Measurements from ENCODE around the gene DLL4. TPM values are rescaled to one million over a fixed set of nuclear protein-coding genes. Genes with fewer than 3 reads are reported as not detected.

Gene DLL4
- total RNA-seq, 3 donors from 2014 or later = 9.4 to 23.0 (median 15.6) TPM

DNA sequence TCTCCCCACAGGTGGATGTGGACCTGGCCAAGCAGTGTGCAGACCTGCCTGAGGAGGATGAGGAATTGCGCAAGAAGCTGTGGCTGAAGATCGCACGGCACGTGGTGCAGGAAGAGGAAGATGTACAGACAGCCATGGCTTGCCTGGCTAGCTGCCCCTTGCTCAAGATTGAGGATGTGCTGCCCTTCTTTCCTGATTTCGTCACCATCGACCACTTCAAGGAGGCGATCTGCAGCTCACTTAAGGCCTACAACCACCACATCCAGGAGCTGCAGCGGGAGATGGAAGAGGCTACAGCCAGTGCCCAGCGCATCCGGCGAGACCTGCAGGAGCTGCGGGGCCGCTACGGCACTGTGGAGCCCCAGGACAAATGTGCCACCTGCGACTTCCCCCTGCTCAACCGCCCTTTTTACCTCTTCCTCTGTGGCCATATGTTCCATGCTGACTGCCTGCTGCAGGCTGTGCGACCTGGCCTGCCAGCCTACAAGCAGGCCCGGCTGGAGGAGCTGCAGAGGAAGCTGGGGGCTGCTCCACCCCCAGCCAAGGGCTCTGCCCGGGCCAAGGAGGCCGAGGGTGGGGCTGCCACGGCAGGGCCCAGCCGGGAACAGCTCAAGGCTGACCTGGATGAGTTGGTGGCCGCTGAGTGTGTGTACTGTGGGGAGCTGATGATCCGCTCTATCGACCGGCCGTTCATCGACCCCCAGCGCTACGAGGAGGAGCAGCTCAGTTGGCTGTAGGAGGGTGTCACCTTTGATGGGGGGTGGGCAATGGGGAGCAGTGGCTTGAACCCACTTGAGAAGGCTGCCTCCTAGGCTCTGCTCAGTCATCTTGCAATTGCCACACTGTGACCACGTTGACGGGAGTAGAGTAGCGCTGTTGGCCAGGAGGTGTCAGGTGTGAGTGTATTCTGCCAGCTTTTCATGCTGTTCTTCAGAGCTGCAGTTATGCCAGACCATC lies 26.3 kb upstream of the DLL4 start:
- H3K9me3 ChIP-seq = no peaks in the 10 kb centered on the region
- ATAC-seq (no peak), DNase-seq (peak in 2 of 3 donors; percentile 43 to 74)
- intact Hi-C loops (cut with DNase I, micrococcal nuclease) = loop anchor here (5.0 to 10.0 kb wide), 2 partner anchors 119 to 282 kb away; no protein-coding TSS in a partner anchor
- TF ChIP-seq CTCF (IDR thresholded peaks at IDR 0.05) = no peak
- H3K4me1 ChIP-seq (ENCODE audit: low read depth) = peaks cover 22% of the 10 kb centered on the region
- no peaks in the 10 kb centered on the region for H3K36me3 ChIP-seq (ENCODE audit: low read depth)
- H3K4me3 ChIP-seq = no peak overlapping the region

DNA sequence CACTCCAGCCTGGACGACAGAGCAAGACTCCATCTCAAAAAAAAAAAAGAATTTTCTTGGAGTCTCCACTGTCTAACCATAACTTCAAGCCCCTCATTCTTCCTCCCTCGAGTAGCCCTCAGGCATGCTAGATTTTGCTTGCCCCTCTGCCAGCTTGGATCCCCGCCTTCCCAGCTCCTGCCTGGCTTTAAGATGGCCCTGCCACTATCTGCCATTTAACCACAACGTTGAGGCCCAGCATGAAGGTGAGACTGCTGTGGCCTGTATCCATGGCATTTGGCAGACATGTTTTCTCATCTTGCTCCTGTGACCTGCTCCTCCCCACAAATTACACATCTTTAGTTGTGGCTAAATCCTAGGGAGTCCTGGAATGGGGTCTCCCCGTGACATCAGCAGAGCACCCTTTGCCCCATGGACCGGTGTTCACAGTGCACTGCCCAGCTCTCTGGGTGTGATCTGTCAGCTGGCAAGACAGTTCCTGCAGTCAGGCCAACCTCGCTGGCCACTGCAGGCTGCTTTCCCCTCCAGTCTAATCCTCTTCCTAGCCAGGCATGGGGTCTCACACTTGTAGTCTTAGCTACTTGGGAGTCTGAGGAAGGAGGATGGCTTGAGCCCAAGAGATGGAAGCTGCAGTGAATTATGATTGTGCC lies 24.5 kb upstream of the DLL4 start:
- Histone ChIP-seq H3K4me1 (ENCODE audit: low read depth) (peaks cover 32% of the 10 kb centered on the region), H3K9me3 (no peaks in the 10 kb centered on the region), H3K36me3 (ENCODE audit: low read depth) (no peaks in the 10 kb centered on the region), H3K4me3 (no peak overlapping the region)
- no peak for TF ChIP-seq CTCF (IDR thresholded peaks at IDR 0.05)
- no peak for ATAC-seq
- intact Hi-C loops (cut with DNase I, micrococcal nuclease) = loop anchor here (5.0 to 10.0 kb wide), 2 partner anchors 118 to 280 kb away; no protein-coding TSS in a partner anchor
- DNase-seq = no peak

- Histone ChIP-seq H3K4me3 (no peak overlapping the region), H3K4me1 (ENCODE audit: low read depth) (peaks cover 36% of the 10 kb centered on the region), H3K9me3 (no peaks in the 10 kb centered on the region), H3K36me3 (ENCODE audit: low read depth) (no peaks in the 10 kb centered on the region)
- peak; percentile 96 to 98 (median 96) for DNase-seq
- intact Hi-C loops (cut with DNase I, micrococcal nuclease) = loop anchor here (10.0 kb wide), 1 partner anchor 278 kb away; no protein-coding TSS in a partner anchor
- peak; percentile 88 for ATAC-seq
- peak; percentile 95 for TF ChIP-seq CTCF (IDR thresholded peaks at IDR 0.05)
Measured at GRCh38 chr15:40906091-40906990, 22.8 kb upstream of the DLL4 start.

DNA sequence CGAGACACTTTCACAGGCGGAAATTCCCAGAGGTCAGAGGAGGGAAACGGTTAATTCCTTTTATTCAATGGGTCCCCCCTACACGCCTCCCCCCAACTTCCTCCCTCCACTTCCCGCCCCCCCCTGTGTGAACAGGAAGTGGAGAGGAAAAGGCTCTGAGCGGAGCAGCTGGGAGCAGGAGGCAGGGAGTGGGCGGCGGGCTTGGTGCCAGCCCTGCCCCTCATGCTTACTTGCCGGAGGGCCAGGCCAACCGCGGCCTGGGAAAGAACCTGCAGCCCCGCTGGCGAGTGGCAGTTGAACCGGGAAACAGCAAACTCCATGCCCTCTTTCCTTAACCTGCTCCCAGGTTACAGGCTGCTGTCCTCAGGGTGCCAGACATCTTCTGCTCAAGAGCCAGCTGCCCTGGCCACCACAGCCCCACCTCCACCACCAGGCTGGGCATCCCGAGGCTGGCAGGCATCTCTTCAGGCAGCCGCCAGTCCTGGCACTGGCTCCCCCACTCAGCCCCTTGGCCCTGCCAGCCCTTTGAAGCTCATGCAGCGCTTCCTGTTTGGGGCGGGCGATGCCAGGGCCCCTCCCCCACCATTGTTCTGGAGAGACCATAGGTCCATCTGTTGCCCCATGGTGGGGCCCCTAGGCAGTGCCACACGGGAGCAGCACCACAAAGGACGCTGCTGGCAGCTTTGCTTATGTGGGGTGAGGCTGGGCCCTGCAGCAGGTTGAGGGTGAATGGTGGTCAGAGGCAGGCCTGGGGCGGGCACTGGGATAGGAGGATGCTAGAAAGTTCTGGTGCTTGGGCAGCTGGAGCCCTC lies 21.9 kb upstream of the DLL4 start:
- DNase-seq (peak; percentile 77 to 90 (median 83)), ATAC-seq (peak; percentile 44)
- peaks cover 36% of the 10 kb centered on the region for H3K4me1 ChIP-seq (ENCODE audit: low read depth)
- intact Hi-C loops (cut with DNase I, micrococcal nuclease) = loop anchor here (10.0 kb wide), 1 partner anchor 278 kb away; no protein-coding TSS in a partner anchor
- H3K4me3 ChIP-seq = no peak overlapping the region
- no peaks in the 10 kb centered on the region for H3K9me3 ChIP-seq
- no peaks in the 10 kb centered on the region for H3K36me3 ChIP-seq (ENCODE audit: low read depth)
- TF ChIP-seq CTCF (IDR thresholded peaks at IDR 0.05) = no peak
